ENCODE data around the gene CYP4F2. TPM values are rescaled to one million over a fixed set of nuclear protein-coding genes. Genes with fewer than 3 reads are reported as not detected.

The CYP4F2 gene
- total and polyA plus RNA-seq, 10 of the 15 experiments (the other 5 are each of a cell fraction or from before 2014, with no cell fraction given) = 0.08 to 3.5 (median 0.63) TPM

DNA sequence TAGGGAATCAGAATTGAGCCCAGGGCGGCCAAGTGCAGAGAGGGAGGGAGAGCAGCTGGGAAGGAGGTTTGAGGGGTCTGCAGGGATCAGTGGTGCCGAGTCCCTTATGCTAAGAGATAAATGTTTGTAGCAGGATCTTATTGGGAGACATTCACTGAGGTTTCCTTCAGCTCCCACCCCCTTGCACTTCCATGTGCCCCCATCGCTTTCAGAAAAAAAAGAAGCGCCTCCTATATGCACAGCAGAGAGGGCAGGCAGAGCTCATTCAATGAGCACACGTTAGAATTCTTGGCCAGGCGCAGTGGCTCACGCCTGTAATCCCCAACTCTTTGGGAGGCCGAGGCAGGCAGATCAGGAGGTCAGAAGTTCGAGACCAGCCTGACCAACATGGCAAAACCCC is 28.0 kb downstream of the CYP4F2 start (continued):
- TF ChIP-seq TCF12 (IDR thresholded peaks at IDR 0.05; ENCODE audit: low read depth, low read length) (no peak), HDAC2 (IDR thresholded peaks at IDR 0.05) (no peak)

DNA sequence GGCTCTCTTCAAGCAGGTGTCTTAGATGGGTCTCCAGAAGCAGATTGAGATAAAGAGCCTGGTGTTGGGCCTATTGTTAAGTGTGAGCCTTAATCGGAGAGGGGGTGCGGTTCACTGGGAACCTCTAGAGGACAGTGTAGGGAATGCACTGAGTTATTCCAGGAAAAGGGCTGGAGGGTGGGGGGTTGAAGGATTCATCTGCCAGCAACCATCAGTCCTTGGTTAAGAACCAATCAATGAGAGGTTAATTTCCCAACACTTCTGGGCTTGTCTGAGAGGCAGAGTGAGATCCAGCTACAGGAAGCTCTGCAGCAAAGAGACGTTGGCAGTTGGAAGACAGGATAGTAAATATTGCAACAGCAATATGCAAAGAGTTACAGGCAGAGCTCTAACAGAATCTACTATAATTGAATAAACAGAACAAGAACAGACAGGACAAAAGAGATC is 28.7 kb downstream of the CYP4F2 start:
- Histone ChIP-seq H3K79me2 (ENCODE audit: control insufficient read depth, insufficient read depth, low read length) (no peaks in the 10 kb centered on the region), H3K4me2 (ENCODE audit: control insufficient read depth, insufficient read depth) (no peak overlapping the region), H4K20me1 (ENCODE audit: control insufficient read depth, insufficient read depth) (no peaks in the 10 kb centered on the region), H3K9ac (ENCODE audit: control insufficient read depth, insufficient read depth, low read length) (no peak overlapping the region), H3K27ac (ENCODE audit: control insufficient read depth, insufficient read depth) (no peak overlapping the region), H3K4me1 (ENCODE audit: control insufficient read depth, insufficient read depth, low read length) (no peaks in the 10 kb centered on the region), H2AFZ (ENCODE audit: control insufficient read depth, low read depth, low read length) (no peak overlapping the region), H3K36me3 (ENCODE audit: control insufficient read depth in 2 of 2, insufficient read depth in 2 of 2, low read length in 1 of 2) (no peaks in the 10 kb centered on the region), H3K27me3 (replicated peaks in 1 of 2; ENCODE audit: control insufficient read depth in 2 of 2, insufficient read depth in 2 of 2, low read length in 1 of 2) (no peaks in the 10 kb centered on the region), H3K4me3 (no peak overlapping the region), H3K9me3 (replicated peaks; ENCODE audit: control insufficient read depth, insufficient read depth, low read length) (no peaks in the 10 kb centered on the region)
- ChIA-PET SMC1A (ENCODE audit: uncharacterized antibody, unreplicated experiment) (no interaction called here), POLR2A (interaction anchor here (0.7 kb wide), 1 partner anchor 1011 kb away, joined by 3 read pairs; no protein-coding TSS in a partner anchor), RAD21 (ENCODE audit: unreplicated experiment) (no interaction called here), CTCF (no interaction called here)
- 4% methylated on average over 3 of the region's 3 CpGs for WGBS (ENCODE audit: insufficient coverage, insufficient replicate concordance, low lambda C conversion rate, missing lambda C conversion rate)
- ATAC-seq (0 out of 3 replicates have a peak, but pooled peaks have one; percentile 34), DNase-seq (ENCODE audit: low read depth, low spot score) (no peak), FAIRE-seq (no peak)
- in situ Hi-C loops (cut with MboI) = no loop called here
- intact Hi-C loops (cut with micrococcal nuclease; ENCODE audit: unreplicated experiment) = no loop called here
- no peak for TF ChIP-seq NRF1 (conservative IDR thresholded peaks at IDR 0.05; ENCODE audit: low read depth, low read length)
- peak; percentile 25; the same call in 1 of the 2 replicates for TF ChIP-seq SMC3 (IDR thresholded peaks at IDR 0.05; ENCODE audit: borderline replicate concordance, low read length)
- peak; percentile 46; the same call in 1 of the 2 replicates for TF ChIP-seq RAD21 (IDR thresholded peaks at IDR 0.05; ENCODE audit: insufficient read depth, low read depth, low read length)
- TF ChIP-seq, protein P1, sequence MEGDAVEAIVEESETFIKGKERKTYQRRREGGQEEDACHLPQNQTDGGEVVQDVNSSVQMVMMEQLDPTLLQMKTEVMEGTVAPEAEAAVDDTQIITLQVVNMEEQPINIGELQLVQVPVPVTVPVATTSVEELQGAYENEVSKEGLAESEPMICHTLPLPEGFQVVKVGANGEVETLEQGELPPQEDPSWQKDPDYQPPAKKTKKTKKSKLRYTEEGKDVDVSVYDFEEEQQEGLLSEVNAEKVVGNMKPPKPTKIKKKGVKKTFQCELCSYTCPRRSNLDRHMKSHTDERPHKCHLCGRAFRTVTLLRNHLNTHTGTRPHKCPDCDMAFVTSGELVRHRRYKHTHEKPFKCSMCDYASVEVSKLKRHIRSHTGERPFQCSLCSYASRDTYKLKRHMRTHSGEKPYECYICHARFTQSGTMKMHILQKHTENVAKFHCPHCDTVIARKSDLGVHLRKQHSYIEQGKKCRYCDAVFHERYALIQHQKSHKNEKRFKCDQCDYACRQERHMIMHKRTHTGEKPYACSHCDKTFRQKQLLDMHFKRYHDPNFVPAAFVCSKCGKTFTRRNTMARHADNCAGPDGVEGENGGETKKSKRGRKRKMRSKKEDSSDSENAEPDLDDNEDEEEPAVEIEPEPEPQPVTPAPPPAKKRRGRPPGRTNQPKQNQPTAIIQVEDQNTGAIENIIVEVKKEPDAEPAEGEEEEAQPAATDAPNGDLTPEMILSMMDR (IDR thresholded peaks at IDR 0.05 in 2 of 3, conservative IDR thresholded peaks at IDR 0.05 in 1 of 3; ENCODE audit: control insufficient read depth in 2 of 3, extremely low read depth in 1 of 3, insufficient read depth in 1 of 3, low read depth in 3 of 3, low read length in 3 of 3) = peak; percentile 22 to 43 (median 38); a peak in 5 of 6 replicates
- BruUV-seq (replicated peaks) = no TSS peak

Measured in GM12878 (cell line).